GM12875 (cell line): ENCODE results near the gene MPZL1.

Experiments
- H3K4me3 ChIP-seq: one replicate; pipeline ENCODE4 v1.5.1; 2011; ENCODE audit warnings: low read depth, low read length, control low read depth
- TF ChIP-seq, protein P1 (sequence below): IDR thresholded peaks from 2 replicates; pipeline ENCODE4 v1.5.1; 2011; ENCODE audit warnings: low read depth, mild to moderate bottlenecking, control low read depth, inconsistent platforms, low read length, moderate library complexity, borderline replicate concordance; ENCODE audit not compliant: insufficient read depth

Gene MPZL1

DNA sequence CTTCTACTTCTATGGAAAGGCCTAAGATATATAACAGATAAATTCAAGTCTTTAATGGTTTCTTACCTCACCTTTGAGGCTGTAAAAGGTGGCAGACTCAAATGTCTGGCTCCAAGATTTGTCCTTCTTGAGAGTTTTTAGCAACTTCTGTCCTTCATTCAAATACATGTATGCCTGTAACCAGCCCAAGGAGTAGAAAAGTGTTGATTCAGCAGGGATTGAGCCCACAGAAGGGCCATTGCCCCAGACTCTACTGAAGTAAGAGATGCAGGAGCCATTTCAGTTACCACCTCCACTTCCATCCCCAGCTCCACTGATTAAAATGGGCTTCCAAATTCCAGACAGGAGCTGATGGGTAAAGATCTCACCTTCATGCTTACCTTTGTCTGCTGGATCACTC lies 112.1 kb downstream of the MPZL1 start:
- TF ChIP-seq, protein P1, sequence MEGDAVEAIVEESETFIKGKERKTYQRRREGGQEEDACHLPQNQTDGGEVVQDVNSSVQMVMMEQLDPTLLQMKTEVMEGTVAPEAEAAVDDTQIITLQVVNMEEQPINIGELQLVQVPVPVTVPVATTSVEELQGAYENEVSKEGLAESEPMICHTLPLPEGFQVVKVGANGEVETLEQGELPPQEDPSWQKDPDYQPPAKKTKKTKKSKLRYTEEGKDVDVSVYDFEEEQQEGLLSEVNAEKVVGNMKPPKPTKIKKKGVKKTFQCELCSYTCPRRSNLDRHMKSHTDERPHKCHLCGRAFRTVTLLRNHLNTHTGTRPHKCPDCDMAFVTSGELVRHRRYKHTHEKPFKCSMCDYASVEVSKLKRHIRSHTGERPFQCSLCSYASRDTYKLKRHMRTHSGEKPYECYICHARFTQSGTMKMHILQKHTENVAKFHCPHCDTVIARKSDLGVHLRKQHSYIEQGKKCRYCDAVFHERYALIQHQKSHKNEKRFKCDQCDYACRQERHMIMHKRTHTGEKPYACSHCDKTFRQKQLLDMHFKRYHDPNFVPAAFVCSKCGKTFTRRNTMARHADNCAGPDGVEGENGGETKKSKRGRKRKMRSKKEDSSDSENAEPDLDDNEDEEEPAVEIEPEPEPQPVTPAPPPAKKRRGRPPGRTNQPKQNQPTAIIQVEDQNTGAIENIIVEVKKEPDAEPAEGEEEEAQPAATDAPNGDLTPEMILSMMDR = no peak

DNA sequence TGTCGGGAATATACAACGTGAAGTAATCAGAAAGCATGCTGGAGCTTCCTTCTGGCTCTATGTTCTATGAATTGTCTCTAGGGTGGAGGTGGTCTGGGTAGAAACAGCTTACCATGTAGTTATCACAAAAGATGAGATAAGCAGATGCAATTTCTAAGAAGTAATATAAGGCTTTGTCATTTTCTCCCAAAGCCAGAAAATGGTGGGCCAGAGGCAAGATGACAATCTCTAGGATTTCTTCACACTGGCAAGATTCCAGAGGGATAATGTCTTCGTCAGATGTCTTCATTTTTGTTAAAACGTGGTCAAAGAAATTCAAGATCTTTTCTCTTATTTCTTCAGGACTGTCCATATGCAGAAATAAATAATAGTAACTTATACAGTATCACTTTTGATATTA lies 114.4 kb downstream of the MPZL1 start:
- TF ChIP-seq, protein P1 = no peak
- no peak overlapping the region for H3K4me3 ChIP-seq

More for the DNA sequence above, 112.1 kb downstream of the MPZL1 start:
- H3K4me3 ChIP-seq = no peak overlapping the region

DNA sequence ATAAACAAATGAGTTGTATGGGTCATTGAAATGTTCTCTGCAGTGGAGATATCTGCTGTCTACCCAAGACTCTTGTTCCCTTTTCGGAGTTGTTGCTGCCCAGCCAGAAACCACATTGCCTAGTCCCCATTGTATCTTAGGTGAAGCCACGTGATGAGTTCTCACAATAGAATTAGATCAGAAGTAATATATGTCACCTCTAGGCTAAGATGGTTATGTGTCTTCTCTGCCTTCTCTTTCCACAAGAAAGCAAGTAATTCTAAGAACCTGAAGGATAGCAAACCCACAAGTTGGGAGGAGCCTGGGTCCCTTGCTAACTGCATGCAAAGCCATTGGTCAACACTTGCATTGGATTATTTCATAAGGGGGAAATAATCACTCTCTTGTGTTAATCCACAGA lies 115.5 kb downstream of the MPZL1 start:
- H3K4me3 ChIP-seq = no peak overlapping the region
- TF ChIP-seq, protein P1 = no peak

DNA sequence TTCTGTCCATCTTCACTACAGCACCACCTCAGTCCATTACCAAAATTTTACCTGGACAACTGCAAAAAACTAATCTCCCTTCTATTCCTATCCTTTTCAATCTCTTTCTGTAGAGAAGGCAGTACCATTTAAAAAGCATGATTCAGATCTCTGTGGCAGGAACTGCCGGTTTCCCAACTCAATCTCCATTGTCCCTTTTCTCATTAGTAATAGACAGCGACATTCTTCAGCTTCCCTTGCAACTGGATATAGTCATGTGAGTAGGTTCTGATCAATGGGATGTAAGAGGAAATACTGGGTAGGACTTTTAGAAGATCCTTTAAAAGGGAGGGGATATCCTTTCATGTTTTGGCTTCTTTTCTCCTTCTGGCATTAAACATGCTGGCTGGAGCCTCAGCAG lies 117.2 kb downstream of the MPZL1 start:
- H3K4me3 ChIP-seq = no peak overlapping the region
- TF ChIP-seq, protein P1 = no peak
